GM21367 (cell line): Measurements from ENCODE around the gene SIMC1.
"Not testable (repeated sequence)": the region's sequence is repeated elsewhere in the genome, so short reads cannot be mapped to it uniquely, and the experiment has no call there.

Experiments used
- ATAC-seq: cut with Tn5 transposase; IDR thresholded peaks from one replicate; pipeline ENCODE4 v1.9.1; 2021; ENCODE audit not compliant: unreplicated experiment

Gene SIMC1

GRCh38 chr5:176290057-176290840, 52.0 kb downstream of the SIMC1 start:
- not testable (repeated sequence) for ATAC-seq

- ATAC-seq: not testable (repeated sequence)
These were observed 67.1 kb downstream of the SIMC1 start for GRCh38 chr5:176305356-176305755.

GRCh38 chr5:176317534-176318374, 79.5 kb downstream of the SIMC1 start:
- no peak for ATAC-seq

GRCh38 chr5:176319827-176320554, 81.8 kb downstream of the SIMC1 start:
- no peak for ATAC-seq

GRCh38 chr5:176320577-176320976, 82.4 kb downstream of the SIMC1 start:
- no peak for ATAC-seq

GRCh38 chr5:176334031-176334770, 96.0 kb downstream of the SIMC1 start:
- ATAC-seq: no peak

GRCh38 chr5:176337913-176338312, 99.7 kb downstream of the SIMC1 start:
- no peak for ATAC-seq

GRCh38 chr5:176339304-176339703, 101.1 kb downstream of the SIMC1 start:
- ATAC-seq: no peak

GRCh38 chr5:176341325-176342157, 103.3 kb downstream of the SIMC1 start:
- ATAC-seq: no peak

- no peak for ATAC-seq
These were observed 103.9 kb downstream of the SIMC1 start for GRCh38 chr5:176342158-176342483.

GRCh38 chr5:176342766-176343458, 104.7 kb downstream of the SIMC1 start:
- no peak for ATAC-seq

GRCh38 chr5:176350416-176350815, 112.2 kb downstream of the SIMC1 start:
- no peak for ATAC-seq

- ATAC-seq: no peak
These were observed 114.1 kb downstream of the SIMC1 start for GRCh38 chr5:176352116-176352878.

GRCh38 chr5:176353533-176353932, 115.3 kb downstream of the SIMC1 start:
- no peak for ATAC-seq

GRCh38 chr5:176355400-176356178, 117.4 kb downstream of the SIMC1 start:
- no peak for ATAC-seq

- no peak for ATAC-seq
These were observed 117.9 kb downstream of the SIMC1 start for GRCh38 chr5:176356179-176356566.

GRCh38 chr5:176359658-176360057, 121.4 kb downstream of the SIMC1 start:
- no peak for ATAC-seq

GRCh38 chr5:176360894-176361436, 122.7 kb downstream of the SIMC1 start:
- ATAC-seq: no peak
